Epithelial cell of proximal tubule (primary cell): ENCODE measurements around the gene LRRFIP1. TPM values are rescaled to one million over a fixed set of nuclear protein-coding genes. Genes with fewer than 3 reads are reported as not detected.
"Not testable (repeated sequence)": the region's sequence is repeated elsewhere in the genome, so short reads cannot be mapped to it uniquely, and the experiment has no call there.

ENCODE experiments used
- DNase-seq: peaks from one replicate; pipeline ENCODE4 v3.0.0-alpha.2; 2011; ENCODE audit warnings: low read depth
- H3K4me3 ChIP-seq: 2 replicates; pipeline ENCODE4 v1.5.1; 2011; ENCODE audit warnings: low read depth, mild to moderate bottlenecking, low read length
- total RNA-seq: library from RNA; depleted of rRNA; stranded (reverse); fragments of >200 nt; gene quantifications from 2 replicates; pipeline ENCODE4 v1.2.3, GENCODE V29; 2015
- TF ChIP-seq, protein P1 (sequence below): conservative IDR thresholded peaks from 2 replicates; pipeline ENCODE4 v1.5.1; 2012; ENCODE audit warnings: low read depth, mild to moderate bottlenecking, low read length

The LRRFIP1 gene
- total RNA-seq, 1 donor from 2014 or later: 69.0 TPM

DNA sequence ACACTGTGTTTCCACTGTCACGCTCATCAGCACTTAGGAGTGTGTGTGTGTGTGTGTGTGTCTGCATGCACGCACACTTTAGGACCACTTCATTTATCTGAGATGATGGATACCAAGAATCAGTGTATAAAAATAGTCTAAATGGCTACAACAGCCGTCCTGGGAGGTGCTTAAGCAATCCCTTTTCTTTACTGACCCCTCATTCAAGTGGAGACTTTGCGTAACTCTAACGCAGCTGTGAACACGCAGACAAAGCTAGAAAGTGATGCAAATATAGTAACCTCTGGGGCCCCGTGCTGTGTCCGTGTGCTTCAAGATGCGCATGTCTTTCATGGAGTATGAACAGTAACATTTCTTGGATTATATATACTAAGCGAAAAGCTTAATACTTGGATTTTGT, 130.8 kb downstream of the LRRFIP1 start:
- TF ChIP-seq, protein P1, sequence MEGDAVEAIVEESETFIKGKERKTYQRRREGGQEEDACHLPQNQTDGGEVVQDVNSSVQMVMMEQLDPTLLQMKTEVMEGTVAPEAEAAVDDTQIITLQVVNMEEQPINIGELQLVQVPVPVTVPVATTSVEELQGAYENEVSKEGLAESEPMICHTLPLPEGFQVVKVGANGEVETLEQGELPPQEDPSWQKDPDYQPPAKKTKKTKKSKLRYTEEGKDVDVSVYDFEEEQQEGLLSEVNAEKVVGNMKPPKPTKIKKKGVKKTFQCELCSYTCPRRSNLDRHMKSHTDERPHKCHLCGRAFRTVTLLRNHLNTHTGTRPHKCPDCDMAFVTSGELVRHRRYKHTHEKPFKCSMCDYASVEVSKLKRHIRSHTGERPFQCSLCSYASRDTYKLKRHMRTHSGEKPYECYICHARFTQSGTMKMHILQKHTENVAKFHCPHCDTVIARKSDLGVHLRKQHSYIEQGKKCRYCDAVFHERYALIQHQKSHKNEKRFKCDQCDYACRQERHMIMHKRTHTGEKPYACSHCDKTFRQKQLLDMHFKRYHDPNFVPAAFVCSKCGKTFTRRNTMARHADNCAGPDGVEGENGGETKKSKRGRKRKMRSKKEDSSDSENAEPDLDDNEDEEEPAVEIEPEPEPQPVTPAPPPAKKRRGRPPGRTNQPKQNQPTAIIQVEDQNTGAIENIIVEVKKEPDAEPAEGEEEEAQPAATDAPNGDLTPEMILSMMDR: no peak
- DNase-seq: no peak
- H3K4me3 ChIP-seq: no peak overlapping the region

DNA sequence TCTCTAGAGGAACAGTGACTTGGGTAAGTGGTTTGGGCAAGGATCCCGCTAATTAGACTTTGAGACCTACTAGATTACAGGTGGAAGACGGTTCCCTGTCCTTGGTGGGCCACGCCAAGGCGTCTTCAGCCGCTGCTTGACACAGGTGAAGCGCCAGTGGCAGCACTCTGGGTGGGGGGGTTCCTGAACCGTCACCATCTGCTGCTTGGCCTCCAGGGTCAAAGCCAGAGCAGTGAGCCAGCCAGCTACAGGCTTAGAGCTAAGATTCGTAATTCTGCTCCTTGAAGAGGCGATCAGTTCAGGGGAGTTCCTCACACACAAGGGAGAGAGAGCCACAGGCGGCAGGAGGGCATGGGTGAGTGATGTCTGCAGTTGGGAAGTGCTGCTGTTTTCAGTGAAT, 131.8 kb downstream of the LRRFIP1 start:
- DNase-seq: no peak
- no peak overlapping the region for H3K4me3 ChIP-seq
- TF ChIP-seq, protein P1: no peak

DNA sequence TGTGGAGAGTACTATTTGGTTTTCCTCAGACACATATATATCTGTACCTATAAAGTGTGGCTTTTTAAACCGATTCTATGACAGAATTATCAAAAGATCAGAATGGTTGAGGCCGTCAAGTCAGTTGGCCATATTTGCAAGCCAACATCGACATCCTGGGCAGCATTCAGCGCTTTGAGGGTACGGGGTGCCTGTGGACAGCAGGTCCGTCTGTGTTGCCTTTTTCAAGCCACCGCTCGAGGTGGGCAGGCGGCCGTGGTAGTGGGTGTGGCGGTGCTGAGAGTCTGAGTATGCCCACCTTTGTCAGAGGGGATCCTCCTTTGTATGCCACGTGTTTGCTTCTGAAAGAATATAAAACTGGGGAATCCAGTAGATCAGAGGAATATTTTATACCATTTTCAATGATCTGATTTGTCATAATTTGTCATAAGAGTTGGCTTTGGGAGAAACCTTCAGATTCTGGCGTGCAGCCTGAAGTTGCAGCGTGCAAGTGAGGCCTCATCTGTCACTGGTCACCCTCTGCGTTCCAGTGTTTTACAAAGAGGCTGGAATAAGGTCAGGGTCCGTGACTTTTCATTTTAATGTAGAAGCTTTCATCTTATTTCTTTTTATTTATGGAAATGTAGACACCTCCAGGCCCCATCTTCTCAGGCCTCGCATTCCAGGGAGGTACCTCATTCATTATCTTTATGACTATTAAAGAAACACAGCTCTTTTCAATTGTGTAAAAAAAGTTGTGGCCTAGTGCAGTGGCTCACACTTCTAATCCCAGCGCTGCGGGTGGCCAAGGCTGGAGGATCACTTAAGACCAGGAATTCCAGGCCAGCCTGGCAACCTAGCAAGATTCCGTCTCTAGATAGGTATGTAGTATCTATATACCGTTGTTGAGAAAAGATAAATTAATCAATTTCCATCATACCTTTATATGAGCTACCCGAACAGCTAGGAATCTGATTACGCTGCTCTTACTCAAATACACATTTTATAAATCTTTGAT, 133.4 kb downstream of the LRRFIP1 start:
- DNase-seq: no peak
- H3K4me3 ChIP-seq: no peak overlapping the region
- TF ChIP-seq, protein P1: no peak

DNA sequence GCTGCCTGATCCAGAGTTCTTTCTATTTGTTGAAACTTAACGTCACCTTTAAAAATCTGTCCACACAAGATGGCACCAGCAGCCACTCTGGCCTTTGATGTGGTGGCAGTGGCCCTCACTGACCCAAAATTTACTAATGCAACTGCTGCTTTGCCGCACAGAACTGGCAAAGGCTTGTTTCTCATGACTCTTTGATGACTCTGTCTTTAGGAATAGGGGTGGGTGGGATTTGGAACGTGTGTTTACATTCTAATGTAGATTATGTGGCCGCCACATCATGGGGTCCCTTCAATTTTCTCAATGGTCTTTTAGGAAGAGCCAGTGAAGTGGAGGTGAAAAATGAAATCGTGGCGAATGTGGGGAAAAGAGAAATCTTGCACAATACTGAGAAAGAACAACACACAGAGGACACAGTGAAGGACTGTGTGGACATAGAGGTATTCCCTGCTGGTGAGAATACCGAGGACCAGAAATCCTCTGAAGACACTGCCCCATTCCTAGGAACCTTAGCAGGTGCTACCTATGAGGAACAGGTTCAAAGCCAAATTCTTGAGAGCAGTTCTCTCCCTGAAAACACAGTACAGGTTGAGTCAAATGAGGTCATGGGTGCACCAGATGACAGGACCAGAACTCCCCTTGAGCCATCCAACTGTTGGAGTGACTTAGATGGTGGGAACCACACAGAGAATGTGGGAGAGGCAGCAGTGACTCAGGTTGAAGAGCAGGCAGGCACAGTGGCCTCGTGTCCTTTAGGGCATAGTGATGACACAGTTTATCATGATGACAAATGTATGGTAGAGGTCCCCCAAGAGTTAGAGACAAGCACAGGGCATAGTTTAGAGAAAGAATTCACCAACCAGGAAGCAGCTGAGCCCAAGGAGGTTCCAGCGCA, 135.2 kb downstream of the LRRFIP1 start:
- DNase-seq: not testable (repeated sequence)

DNA sequence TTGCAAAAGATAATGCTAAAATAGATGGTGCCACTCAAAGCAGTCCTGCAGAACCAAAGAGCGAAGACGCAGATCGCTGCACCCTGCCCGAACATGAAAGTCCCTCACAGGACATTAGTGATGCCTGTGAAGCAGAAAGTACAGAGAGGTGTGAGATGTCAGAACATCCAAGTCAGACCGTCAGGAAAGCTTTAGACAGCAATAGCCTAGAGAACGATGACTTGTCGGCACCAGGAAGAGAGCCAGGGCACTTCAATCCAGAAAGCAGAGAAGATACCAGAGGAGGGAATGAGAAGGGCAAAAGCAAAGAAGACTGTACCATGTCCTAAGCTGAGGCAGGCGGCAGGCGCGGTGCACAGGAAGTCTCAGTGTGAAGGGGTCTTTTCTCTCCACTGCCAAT, 136.4 kb downstream of the LRRFIP1 start:
- TF ChIP-seq, protein P1: no peak
- DNase-seq: no peak
- H3K4me3 ChIP-seq: no peak overlapping the region

More for the DNA sequence above, 135.2 kb downstream of the LRRFIP1 start:
- not testable (repeated sequence) for H3K4me3 ChIP-seq

DNA sequence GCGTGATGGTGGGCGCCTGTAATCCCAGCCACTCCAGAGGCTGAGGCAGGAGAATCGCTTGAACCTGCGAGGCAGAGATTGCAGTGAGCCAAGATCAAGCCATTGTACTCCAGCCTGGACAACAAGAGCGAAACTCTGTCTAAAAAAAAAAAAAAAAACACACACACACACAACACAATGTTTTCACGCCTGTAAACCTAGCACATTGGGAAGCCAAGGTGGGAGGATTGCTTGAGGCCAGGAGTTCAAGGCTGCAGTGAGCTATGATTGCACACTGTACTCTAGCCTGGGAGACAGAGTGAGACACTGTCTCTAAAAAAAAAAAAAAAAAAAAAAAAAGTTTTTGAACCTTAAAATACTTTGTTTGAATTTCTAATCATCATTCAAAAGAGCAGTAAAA, 137.7 kb downstream of the LRRFIP1 start:
- not testable (repeated sequence) for DNase-seq, H3K4me3 ChIP-seq

DNA sequence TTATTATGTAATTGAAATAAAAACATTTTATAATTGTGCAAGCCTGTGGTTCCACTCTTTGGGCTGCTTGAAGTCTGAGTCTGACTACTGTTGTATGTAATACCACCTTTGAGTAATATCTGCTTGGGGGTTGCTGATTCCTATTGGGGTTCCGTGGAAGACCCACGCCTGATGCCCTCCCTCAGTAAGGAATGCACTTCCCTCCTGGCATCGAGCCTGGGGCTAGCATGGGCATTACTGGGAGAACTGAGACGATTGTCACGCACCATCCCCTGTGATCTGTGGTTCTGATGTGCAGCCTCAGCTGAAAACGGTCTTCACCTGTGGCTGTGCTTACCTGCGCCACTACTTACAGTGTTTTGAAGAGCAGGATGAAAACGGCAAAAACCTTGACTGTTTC, 138.5 kb downstream of the LRRFIP1 start:
- no peak overlapping the region for H3K4me3 ChIP-seq
- TF ChIP-seq, protein P1: no peak
- no peak for DNase-seq
